ENCODE results near the gene SMIM12.
"Not testable (repeated sequence)": the region's sequence is repeated elsewhere in the genome, so short reads cannot be mapped to it uniquely, and the experiment has no call there.

The SMIM12 gene

DNA sequence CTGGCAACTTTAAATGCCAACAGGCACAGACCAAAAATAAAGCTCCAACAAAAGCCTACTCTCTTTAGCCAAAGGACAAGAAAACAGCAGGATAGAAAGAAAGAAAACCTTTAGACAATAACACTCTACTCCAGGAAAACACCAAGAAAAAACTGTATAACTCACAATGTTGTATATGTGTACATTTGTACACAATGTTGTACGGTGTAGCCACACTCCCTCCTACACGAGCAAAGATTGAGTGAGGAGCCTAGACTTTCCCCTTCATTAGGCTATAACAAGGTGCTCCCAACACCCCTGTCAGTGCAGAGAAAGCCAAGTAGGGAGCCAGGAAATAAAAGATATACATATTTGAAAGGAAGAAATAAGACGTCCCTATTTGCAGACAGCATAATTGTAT is 42.8 kb downstream of the SMIM12 start:
- H3K79me2 ChIP-seq (ENCODE audit: insufficient read depth, low read length): no peaks in the 10 kb centered on the region
- no peak overlapping the region for H3K4me3 ChIP-seq (ENCODE audit: insufficient read depth, low read length, poor library complexity, severe bottlenecking)
- H3K9me3 ChIP-seq (ENCODE audit: insufficient read depth, low read length): no peaks in the 10 kb centered on the region
- no peaks in the 10 kb centered on the region; the same call in 1 of the 2 replicates for H4K20me1 ChIP-seq (ENCODE audit: low read depth, low read length)
- no peaks in the 10 kb centered on the region for H3K9me2 ChIP-seq (replicated peaks; ENCODE audit: insufficient read depth, low read length)
- TF ChIP-seq EZH2phosphoT487 (conservative IDR thresholded peaks at IDR 0.05; ENCODE audit: low read length): no peak
- TF ChIP-seq CTCF (IDR thresholded peaks at IDR 0.05; ENCODE audit: insufficient read depth, low read length, poor library complexity, severe bottlenecking): no peak
- no peaks in the 10 kb centered on the region for H3K36me3 ChIP-seq (ENCODE audit: low read length)
- no peaks in the 10 kb centered on the region for H3K27me3 ChIP-seq (ENCODE audit: low read length)
- no peak overlapping the region for H3K4me2 ChIP-seq (ENCODE audit: low read depth, low read length, poor library complexity, severe bottlenecking)
- H3K27ac ChIP-seq (ENCODE audit: low read depth, low read length): no peak overlapping the region
- no peak overlapping the region for H3K9ac ChIP-seq (ENCODE audit: low read length)
- H2AFZ ChIP-seq (ENCODE audit: low read depth, low read length, severe bottlenecking): no peak overlapping the region
- H3F3A ChIP-seq (ENCODE audit: insufficient read depth): no peaks in the 10 kb centered on the region

DNA sequence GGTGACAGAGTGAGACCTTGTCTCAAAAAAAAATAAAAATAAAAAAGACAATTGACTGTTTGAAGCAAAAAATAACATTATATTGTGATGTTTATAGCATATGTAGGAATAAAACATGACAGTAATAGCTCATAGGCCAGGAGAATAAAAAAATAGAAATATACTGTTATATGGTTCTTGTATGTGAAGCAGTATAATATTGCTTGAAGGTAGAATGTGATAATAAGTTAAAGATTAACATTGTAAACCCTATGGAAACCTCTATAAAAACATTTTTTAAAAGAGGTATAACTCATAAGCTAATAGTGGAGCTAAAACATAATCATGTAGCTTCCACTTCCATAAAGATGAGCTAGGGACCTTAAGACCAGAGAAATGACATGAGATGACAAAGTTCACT is 43.2 kb downstream of the SMIM12 start:
- no peak overlapping the region for H2AFZ ChIP-seq (ENCODE audit: low read depth, low read length, severe bottlenecking)
- no peaks in the 10 kb centered on the region for H3K36me3 ChIP-seq (ENCODE audit: low read length)
- no peaks in the 10 kb centered on the region; the same call in 1 of the 2 replicates for H4K20me1 ChIP-seq (ENCODE audit: low read depth, low read length)
- H3K9me3 ChIP-seq (ENCODE audit: insufficient read depth, low read length): no peaks in the 10 kb centered on the region
- no peaks in the 10 kb centered on the region for H3K27me3 ChIP-seq (ENCODE audit: low read length)
- no peaks in the 10 kb centered on the region for H3K9me2 ChIP-seq (replicated peaks; ENCODE audit: insufficient read depth, low read length)
- no peak overlapping the region for H3K4me2 ChIP-seq (ENCODE audit: low read depth, low read length, poor library complexity, severe bottlenecking)
- no peak for TF ChIP-seq EZH2phosphoT487 (conservative IDR thresholded peaks at IDR 0.05; ENCODE audit: low read length)
- no peak for TF ChIP-seq CTCF (IDR thresholded peaks at IDR 0.05; ENCODE audit: insufficient read depth, low read length, poor library complexity, severe bottlenecking)
- H3K9ac ChIP-seq (ENCODE audit: low read length): no peak overlapping the region
- no peak overlapping the region for H3K4me3 ChIP-seq (ENCODE audit: insufficient read depth, low read length, poor library complexity, severe bottlenecking)
- H3K79me2 ChIP-seq (ENCODE audit: insufficient read depth, low read length): no peaks in the 10 kb centered on the region
- no peak overlapping the region for H3K27ac ChIP-seq (ENCODE audit: low read depth, low read length)
- no peaks in the 10 kb centered on the region for H3F3A ChIP-seq (ENCODE audit: insufficient read depth)

DNA sequence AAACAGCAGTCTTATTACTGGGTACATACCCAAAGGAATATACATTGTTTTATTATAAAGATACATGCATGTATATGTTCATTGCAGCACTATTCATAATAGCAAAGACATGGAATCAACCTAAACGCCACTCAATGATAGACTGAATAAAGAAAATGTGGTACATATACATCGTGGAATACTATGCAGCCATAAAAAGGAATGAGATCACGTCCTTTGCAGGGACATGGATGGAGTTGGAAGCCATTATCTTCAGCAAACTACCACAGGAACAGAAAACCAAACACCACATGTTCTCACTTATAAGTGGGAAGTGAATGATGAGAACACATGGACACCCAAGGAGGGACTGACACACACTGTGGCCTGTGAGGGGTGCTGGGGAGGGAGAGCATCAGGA is 48.8 kb downstream of the SMIM12 start:
- H3K4me3 ChIP-seq (ENCODE audit: insufficient read depth, low read length, poor library complexity, severe bottlenecking); H3K36me3 ChIP-seq (ENCODE audit: low read length); H3K9ac ChIP-seq (ENCODE audit: low read length); H3K4me2 ChIP-seq (ENCODE audit: low read depth, low read length, poor library complexity, severe bottlenecking); H3K27me3 ChIP-seq (ENCODE audit: low read length); H4K20me1 ChIP-seq (ENCODE audit: low read depth, low read length); H3K79me2 ChIP-seq (ENCODE audit: insufficient read depth, low read length); H3K27ac ChIP-seq (ENCODE audit: low read depth, low read length); H3K9me2 ChIP-seq (replicated peaks; ENCODE audit: insufficient read depth, low read length); H3F3A ChIP-seq (ENCODE audit: insufficient read depth); H2AFZ ChIP-seq (ENCODE audit: low read depth, low read length, severe bottlenecking); H3K9me3 ChIP-seq (ENCODE audit: insufficient read depth, low read length): not testable (repeated sequence)

- Histone ChIP-seq H3K27me3 (ENCODE audit: low read length) (no peaks in the 10 kb centered on the region), H3K9me2 (replicated peaks; ENCODE audit: insufficient read depth, low read length) (no peaks in the 10 kb centered on the region), H3K9ac (ENCODE audit: low read length) (no peak overlapping the region), H2AFZ (ENCODE audit: low read depth, low read length, severe bottlenecking) (no peak overlapping the region), H3K79me2 (ENCODE audit: insufficient read depth, low read length) (no peaks in the 10 kb centered on the region), H3K4me3 (ENCODE audit: insufficient read depth, low read length, poor library complexity, severe bottlenecking) (no peak overlapping the region), H3K36me3 (ENCODE audit: low read length) (no peaks in the 10 kb centered on the region), H3F3A (ENCODE audit: insufficient read depth) (no peaks in the 10 kb centered on the region), H3K27ac (ENCODE audit: low read depth, low read length) (no peak overlapping the region), H3K9me3 (ENCODE audit: insufficient read depth, low read length) (no peaks in the 10 kb centered on the region), H4K20me1 (ENCODE audit: low read depth, low read length) (no peaks in the 10 kb centered on the region), H3K4me2 (ENCODE audit: low read depth, low read length, poor library complexity, severe bottlenecking) (no peak overlapping the region)
- TF ChIP-seq CTCF (IDR thresholded peaks at IDR 0.05; ENCODE audit: insufficient read depth, low read length, poor library complexity, severe bottlenecking) (no peak), EZH2phosphoT487 (conservative IDR thresholded peaks at IDR 0.05; ENCODE audit: low read length) (no peak)
These were observed 51.3 kb downstream of the SMIM12 start for GRCh38 chr1:34808051-34808810.
